Neuronal stem cell (in vitro differentiated cells): ENCODE results near the gene TLNRD1.
"Not testable (repeated sequence)": the region's sequence is repeated elsewhere in the genome, so short reads cannot be mapped to it uniquely, and the experiment has no call there.

Experiments used
- DNase-seq: peaks from one replicate; pipeline ENCODE4 v3.0.0-alpha.2; 2013; ENCODE audit warnings: low spot score
- H2AFZ ChIP-seq: one replicate; pipeline ENCODE4 v1.6.1; 2013; ENCODE audit warnings: mild to moderate bottlenecking, low read length, inconsistent platforms
- H2AK5ac ChIP-seq: 2 replicates; pipeline ENCODE4 v1.6.1; 2013; ENCODE audit warnings: low read depth, mild to moderate bottlenecking, inconsistent platforms, low read length, moderate library complexity, mixed read lengths
- H2BK120ac ChIP-seq: 2 replicates; pipeline ENCODE4 v1.6.1; 2013; ENCODE audit warnings: low read depth, mild to moderate bottlenecking, inconsistent platforms, low read length, moderate library complexity, mixed read lengths
- H2BK12ac ChIP-seq: one replicate; pipeline ENCODE4 v1.6.1; 2013; ENCODE audit warnings: low read length, inconsistent platforms
- H2BK15ac ChIP-seq: 2 replicates; pipeline ENCODE4 v1.6.1; 2013; ENCODE audit warnings: mild to moderate bottlenecking, low read length, inconsistent platforms, mixed read lengths
- H2BK5ac ChIP-seq: one replicate; pipeline ENCODE4 v1.6.1; 2013; ENCODE audit warnings: inconsistent platforms, mild to moderate bottlenecking, low read length, moderate library complexity
- H3K14ac ChIP-seq: one replicate; pipeline ENCODE4 v1.6.1; 2013; ENCODE audit warnings: low read length, inconsistent platforms
- H3K18ac ChIP-seq: 2 replicates; pipeline ENCODE4 v1.6.1; 2013; ENCODE audit warnings: low read length, inconsistent platforms
- H3K23ac ChIP-seq: 2 replicates; pipeline ENCODE4 v1.6.1; 2013; ENCODE audit warnings: low read depth, mild to moderate bottlenecking, mixed read lengths, low read length, inconsistent platforms; ENCODE audit not compliant: poor library complexity
- H3K27ac ChIP-seq: replicated peaks from 3 replicates; pipeline ENCODE4 v1.5.1; 2013; ENCODE audit warnings: low read length, inconsistent platforms
- H3K27me3 ChIP-seq, 3 experiments: 2 replicates each; pipeline ENCODE4 v1.6.1; 2013; ENCODE audit warnings: low read length in 3 of 3, mild to moderate bottlenecking in 2 of 3, inconsistent platforms in 1 of 3, low read depth in 1 of 3, mixed read lengths in 1 of 3, moderate library complexity in 1 of 3; ENCODE audit not compliant: control insufficient read depth in 3 of 3, insufficient read depth in 3 of 3
- H3K36me3 ChIP-seq, 2 donors: replicated peaks in 1 of 2; 2 replicates each; pipeline ENCODE4 v1.6.1; 2013; ENCODE audit warnings: low read length in 2 of 2; ENCODE audit not compliant: control insufficient read depth in 2 of 2, insufficient read depth in 2 of 2
- H3K4ac ChIP-seq: 2 replicates; pipeline ENCODE4 v1.6.1; 2013; ENCODE audit warnings: inconsistent platforms, mild to moderate bottlenecking, low read length, moderate library complexity
- H3K4me1 ChIP-seq, 2 donors: 1 replicate in 1 of 2; 2 replicates in 1 of 2; pipeline ENCODE4 v1.6.1; 2013; ENCODE audit warnings: low read length in 2 of 2, low read depth in 1 of 2; ENCODE audit not compliant: control insufficient read depth in 2 of 2, insufficient read depth in 1 of 2
- H3K4me2 ChIP-seq: one replicate; pipeline ENCODE4 v1.6.1; 2013; ENCODE audit warnings: mild to moderate bottlenecking, low read length, inconsistent platforms; ENCODE audit not compliant: insufficient read depth, poor library complexity, severe bottlenecking
- H3K4me3 ChIP-seq, 2 donors: 2 replicates each; pipeline ENCODE4 v1.5.1; 2013; ENCODE audit warnings: low read length in 2 of 2, mild to moderate bottlenecking in 2 of 2, inconsistent platforms in 1 of 2, moderate library complexity in 1 of 2
- H3K79me1 ChIP-seq: one replicate; pipeline ENCODE4 v1.6.1; 2013; ENCODE audit warnings: low read depth, mild to moderate bottlenecking, inconsistent platforms, low read length, moderate library complexity
- H3K9ac ChIP-seq: one replicate; pipeline ENCODE4 v1.6.1; 2013; ENCODE audit warnings: mild to moderate bottlenecking, low read depth, low read length, inconsistent platforms; ENCODE audit not compliant: poor library complexity
- H3K9me3 ChIP-seq, 2 donors: replicated peaks in 1 of 2; 2 replicates each; pipeline versions ENCODE3 to v1.6.1; 2013; ENCODE audit warnings: low read length in 2 of 2, mild to moderate bottlenecking in 2 of 2, inconsistent platforms in 1 of 2, low read depth in 1 of 2, mixed read lengths in 1 of 2, moderate library complexity in 1 of 2; ENCODE audit not compliant: control insufficient read depth in 2 of 2, insufficient read depth in 1 of 2
- H4K8ac ChIP-seq: one replicate; pipeline ENCODE4 v1.6.1; 2013; ENCODE audit warnings: low read depth, mild to moderate bottlenecking, inconsistent platforms, low read length, moderate library complexity
- H4K91ac ChIP-seq: one replicate; pipeline ENCODE4 v1.6.1; 2013; ENCODE audit warnings: low read length, low read depth, mild to moderate bottlenecking, inconsistent platforms; ENCODE audit not compliant: poor library complexity
- WGBS, 2 donors: extraction: QIAGEN DNeasy Blood & Tissue Kit; methylation state at CpG; one replicate each; pipeline ENCODE4 v1.1.7; 2013; ENCODE audit warnings: missing lambda C conversion rate in 2 of 2, mixed read lengths in 1 of 2; ENCODE audit not compliant: insufficient read length in 2 of 2, insufficient replicate concordance in 1 of 2; ENCODE audit errors: extremely low coverage in 2 of 2; 5-methylcytosine and 5-hydroxymethylcytosine counted together

TLNRD1 gene

DNA sequence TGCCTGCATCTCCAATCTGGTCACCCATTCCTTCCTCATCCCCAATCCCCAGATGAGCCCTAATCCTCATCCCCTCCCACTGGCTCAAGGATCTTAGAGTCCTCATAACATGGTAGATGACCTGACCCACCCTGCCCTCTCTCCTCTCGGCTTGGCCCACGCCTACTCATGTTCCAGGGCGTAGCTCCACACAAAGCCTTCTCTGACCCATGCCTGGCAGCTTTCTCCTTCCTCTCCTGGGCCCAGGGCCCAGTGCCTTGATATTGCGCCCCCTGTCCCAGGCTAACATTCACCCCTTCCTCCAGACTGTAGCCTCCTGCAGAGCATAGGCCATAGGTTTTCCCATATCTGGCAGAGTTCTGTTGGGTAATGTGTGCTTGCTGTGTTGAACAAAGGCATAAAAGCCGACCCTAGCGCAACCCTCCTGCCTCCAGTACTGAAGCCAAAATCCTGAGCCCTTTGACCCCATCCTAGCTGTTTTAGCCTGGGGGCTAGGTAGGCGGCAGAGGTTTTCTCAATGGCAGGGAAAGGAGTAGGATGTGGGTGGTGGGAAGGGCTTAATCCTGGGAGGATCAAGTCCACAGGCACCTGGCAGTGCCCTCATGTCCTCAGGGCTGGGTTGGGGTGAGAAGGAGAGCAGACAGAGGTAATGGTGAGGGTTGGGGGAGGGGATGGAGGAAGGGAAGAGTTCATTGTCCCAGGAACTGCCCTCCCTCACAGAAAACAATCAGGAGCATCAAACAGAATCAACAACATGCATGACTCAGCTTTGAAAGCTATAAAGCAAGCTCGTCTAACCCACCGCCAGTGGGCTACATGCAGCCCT lies 46.6 kb upstream of the TLNRD1 start:
- Histone ChIP-seq H3K27ac (no peak overlapping the region), H3K36me3 (peaks cover 2 to 31% of the 10 kb centered on the region in 2 donors), H2BK120ac (no peak overlapping the region), H3K79me1 (no peaks in the 10 kb centered on the region), H2AFZ (no peak overlapping the region), H4K91ac (no peak overlapping the region), H2BK12ac (no peak overlapping the region), H3K9ac (no peak overlapping the region), H3K4me1 (peaks cover 9 to 11% of the 10 kb centered on the region in 2 donors), H2BK15ac (no peak overlapping the region), H3K4me2 (no peak overlapping the region), H3K4me3 (no peak overlapping the region), H2BK5ac (no peak overlapping the region), H3K4ac (no peak overlapping the region), H2AK5ac (no peak overlapping the region), H3K23ac (no peak overlapping the region), H3K27me3 (no peaks in the 10 kb centered on the region), H4K8ac (no peak overlapping the region), H3K18ac (no peak overlapping the region), H3K14ac (no peak overlapping the region), H3K9me3 (no peaks in the 10 kb centered on the region)
- no peak for DNase-seq
- WGBS, 2 donors, result no CpG with 5 or more reads among the region's 9 CpGs

DNA sequence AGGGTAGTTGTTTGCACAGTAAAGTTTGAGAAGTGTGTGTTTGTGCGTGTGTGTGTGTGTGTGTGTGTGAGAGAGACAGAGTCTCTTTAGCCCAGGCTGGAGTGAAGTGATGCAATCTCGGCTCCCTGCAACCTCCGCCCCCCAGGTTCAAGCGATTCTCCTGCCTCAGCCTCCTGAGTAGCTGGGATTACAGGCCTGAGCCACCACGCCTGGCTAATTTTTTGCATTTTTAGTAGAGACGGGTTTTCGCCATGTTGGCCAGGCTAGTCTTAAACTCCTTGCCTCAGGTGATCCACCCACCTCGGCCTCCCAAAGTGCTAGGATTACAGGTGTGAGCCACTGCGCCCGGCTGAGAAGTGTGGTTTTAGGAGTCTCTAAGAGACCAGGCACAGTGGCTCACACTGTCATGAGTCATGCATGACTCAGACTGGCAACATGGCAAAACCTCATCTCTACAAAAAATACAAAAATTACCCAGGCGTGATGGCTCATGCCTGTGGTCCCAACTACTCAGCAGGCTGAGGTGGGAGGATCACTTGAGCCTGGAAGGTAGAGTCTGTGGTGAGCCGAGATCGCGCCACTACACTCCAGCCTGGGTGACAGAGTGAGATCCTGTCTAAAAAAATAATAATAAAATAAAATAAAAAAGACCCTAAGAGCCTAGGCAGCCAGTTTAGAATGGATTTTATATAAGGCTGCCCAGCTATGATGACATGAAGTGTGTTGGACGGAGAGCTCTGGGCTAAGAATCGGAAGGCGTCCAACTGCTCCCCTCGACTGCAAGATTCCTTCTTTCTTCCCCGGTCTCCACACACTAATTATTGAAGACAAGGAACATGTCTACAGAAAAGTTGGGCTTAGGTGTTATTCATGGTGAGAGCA lies 44.9 kb upstream of the TLNRD1 start:
- not testable (repeated sequence) for H3K18ac ChIP-seq, H3K79me1 ChIP-seq, H3K27me3 ChIP-seq, H3K14ac ChIP-seq, H3K4ac ChIP-seq, H2BK5ac ChIP-seq, H3K27ac ChIP-seq, H2BK15ac ChIP-seq, H3K9me3 ChIP-seq, H2AK5ac ChIP-seq, H3K4me3 ChIP-seq, H2BK120ac ChIP-seq, DNase-seq, H2AFZ ChIP-seq, H3K23ac ChIP-seq, H3K9ac ChIP-seq, H4K8ac ChIP-seq, H3K4me2 ChIP-seq, H4K91ac ChIP-seq, H2BK12ac ChIP-seq
- H3K4me1 ChIP-seq, result peaks cover 9 to 11% of the 10 kb centered on the region in 2 donors
- WGBS, 2 donors, result no CpG with 5 or more reads among the region's 19 CpGs
- H3K36me3 ChIP-seq, result peaks cover 2 to 22% of the 10 kb centered on the region in 2 donors

GRCh38 chr15:80957556-80957955 lies 43.2 kb upstream of the TLNRD1 start:
- peaks cover 0 to 3% of the 10 kb centered on the region in 2 donors for H3K9me3 ChIP-seq
- no peak overlapping the region for H2BK5ac ChIP-seq
- no peak overlapping the region for H2BK15ac ChIP-seq
- no peak overlapping the region for H3K4ac ChIP-seq
- no peak overlapping the region for H3K14ac ChIP-seq
- H3K36me3 ChIP-seq, result peaks cover 0 to 9% of the 10 kb centered on the region in 2 donors
- no peak overlapping the region for H3K9ac ChIP-seq
- no peak overlapping the region for H3K4me2 ChIP-seq
- peaks cover 9 to 11% of the 10 kb centered on the region in 2 donors for H3K4me1 ChIP-seq
- no peak overlapping the region for H3K23ac ChIP-seq
- no peak for DNase-seq
- no peak overlapping the region for H3K4me3 ChIP-seq
- no peaks in the 10 kb centered on the region for H3K27me3 ChIP-seq
- H3K79me1 ChIP-seq, result peaks cover 4% of the 10 kb centered on the region
- no peak overlapping the region for H2AK5ac ChIP-seq
- no peak overlapping the region for H3K18ac ChIP-seq
- no peak overlapping the region for H2BK120ac ChIP-seq
- H4K8ac ChIP-seq, result no peak overlapping the region
- no peak overlapping the region for H2AFZ ChIP-seq
- no peak overlapping the region for H3K27ac ChIP-seq
- no peak overlapping the region for H4K91ac ChIP-seq
- H2BK12ac ChIP-seq, result no peak overlapping the region
- no CpG with 5 or more reads among the region's 2 CpGs for WGBS, 2 donors

DNA sequence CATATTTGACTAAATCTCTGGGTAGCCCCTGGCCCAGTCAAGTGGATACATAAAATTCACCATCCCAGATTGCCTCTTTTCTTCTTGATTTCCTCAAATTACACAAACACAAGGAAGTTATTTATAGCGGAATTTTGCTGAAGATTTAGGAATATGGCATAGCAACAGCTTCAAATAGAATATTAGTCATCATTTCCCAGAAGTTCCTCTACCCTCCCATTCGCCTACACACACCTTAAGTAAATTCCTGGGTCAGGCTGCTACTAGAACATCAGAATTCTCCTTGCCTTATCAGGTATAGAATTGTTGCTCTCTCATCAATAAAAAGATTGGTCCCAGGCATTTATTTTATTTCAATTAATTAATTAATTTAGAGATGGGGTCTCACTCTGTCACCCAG lies 42.7 kb upstream of the TLNRD1 start:
- H2BK15ac ChIP-seq, result no peak overlapping the region
- peaks cover 0 to 9% of the 10 kb centered on the region in 2 donors for H3K36me3 ChIP-seq
- DNase-seq, result no peak

More for the DNA sequence above, 42.7 kb upstream of the TLNRD1 start:
- Histone ChIP-seq H3K9ac (no peak overlapping the region), H3K9me3 (peaks cover 0 to 3% of the 10 kb centered on the region in 2 donors), H3K4ac (no peak overlapping the region), H3K27ac (no peak overlapping the region), H4K8ac (no peak overlapping the region), H2AFZ (no peak overlapping the region), H3K4me3 (no peak overlapping the region), H4K91ac (no peak overlapping the region), H3K4me1 (peaks cover 9 to 11% of the 10 kb centered on the region in 2 donors), H3K4me2 (no peak overlapping the region), H2BK5ac (no peak overlapping the region), H3K18ac (no peak overlapping the region), H2BK12ac (no peak overlapping the region), H3K14ac (no peak overlapping the region), H2AK5ac (no peak overlapping the region), H3K79me1 (peaks cover 4% of the 10 kb centered on the region), H3K27me3 (no peaks in the 10 kb centered on the region), H3K23ac (no peak overlapping the region), H2BK120ac (no peak overlapping the region)
- WGBS, 2 donors, result no CpG with 5 or more reads among the region's 2 CpGs
